Measurements from ENCODE around the gene FALEC. TPM values are rescaled to one million over a fixed set of nuclear protein-coding genes. Genes with fewer than 3 reads are reported as not detected.

FALEC gene
- total RNA-seq, 6 experiments from 2014 or later, result not detected

DNA sequence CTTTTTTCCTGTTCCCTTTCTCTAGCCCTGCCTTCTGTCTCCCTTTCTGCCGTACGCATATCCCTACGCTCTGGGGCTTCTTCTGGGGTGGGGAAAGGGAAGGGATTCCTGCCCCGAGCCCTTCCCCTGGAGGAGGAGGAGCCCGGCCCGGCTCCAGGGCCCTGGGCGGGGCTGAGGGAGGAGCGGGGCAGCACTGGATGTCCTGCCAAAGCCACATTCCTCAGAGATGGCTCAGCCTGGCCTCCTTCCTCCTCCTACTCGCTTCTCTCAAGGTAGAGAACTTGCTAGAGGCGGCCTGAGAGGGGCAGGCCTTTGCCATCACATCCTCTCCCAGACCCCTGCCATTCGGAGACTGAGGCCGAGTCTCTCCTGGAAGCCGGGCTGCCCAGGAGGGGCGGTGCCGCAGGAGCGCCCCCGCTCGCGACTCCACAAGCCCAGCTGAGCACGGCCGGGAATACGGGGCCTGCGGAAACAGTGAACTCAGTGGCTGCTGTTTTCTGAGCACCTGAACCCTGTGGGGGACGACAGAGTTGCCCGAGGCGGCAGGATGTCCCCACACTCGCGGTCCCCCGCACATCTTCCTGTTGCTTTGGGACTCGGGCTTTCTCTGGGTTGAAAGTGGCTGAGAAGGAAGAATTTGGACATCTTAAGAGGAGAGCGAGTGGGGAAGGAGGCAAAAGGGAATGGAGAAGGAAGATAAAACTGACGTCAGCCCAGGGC is 45.9 kb downstream of the FALEC start:
- peak overlapping the region; percentile 39 to 62 (median 58) for H3K4me3 ChIP-seq
- no peaks in the 10 kb centered on the region for H3K9me3 ChIP-seq
- WGBS (ENCODE audit: insufficient coverage, low coverage, low lambda C conversion rate, missing lambda C conversion rate), result 1% methylated on average over 21 of the region's 32 CpGs
- intact Hi-C loops (cut with DNase I), result loop anchor here in 1 of 2 donors (5.0 kb wide), 1 partner anchor 56 kb away; no protein-coding TSS in a partner anchor
- peaks cover 0 to 4% (median 0%) of the 10 kb centered on the region in 4 donors for H3K36me3 ChIP-seq
- peak; percentile 97 for TF ChIP-seq POLR2A (IDR thresholded peaks at IDR 0.05)
- TF ChIP-seq, protein P1, sequence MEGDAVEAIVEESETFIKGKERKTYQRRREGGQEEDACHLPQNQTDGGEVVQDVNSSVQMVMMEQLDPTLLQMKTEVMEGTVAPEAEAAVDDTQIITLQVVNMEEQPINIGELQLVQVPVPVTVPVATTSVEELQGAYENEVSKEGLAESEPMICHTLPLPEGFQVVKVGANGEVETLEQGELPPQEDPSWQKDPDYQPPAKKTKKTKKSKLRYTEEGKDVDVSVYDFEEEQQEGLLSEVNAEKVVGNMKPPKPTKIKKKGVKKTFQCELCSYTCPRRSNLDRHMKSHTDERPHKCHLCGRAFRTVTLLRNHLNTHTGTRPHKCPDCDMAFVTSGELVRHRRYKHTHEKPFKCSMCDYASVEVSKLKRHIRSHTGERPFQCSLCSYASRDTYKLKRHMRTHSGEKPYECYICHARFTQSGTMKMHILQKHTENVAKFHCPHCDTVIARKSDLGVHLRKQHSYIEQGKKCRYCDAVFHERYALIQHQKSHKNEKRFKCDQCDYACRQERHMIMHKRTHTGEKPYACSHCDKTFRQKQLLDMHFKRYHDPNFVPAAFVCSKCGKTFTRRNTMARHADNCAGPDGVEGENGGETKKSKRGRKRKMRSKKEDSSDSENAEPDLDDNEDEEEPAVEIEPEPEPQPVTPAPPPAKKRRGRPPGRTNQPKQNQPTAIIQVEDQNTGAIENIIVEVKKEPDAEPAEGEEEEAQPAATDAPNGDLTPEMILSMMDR (IDR thresholded peaks at IDR 0.05), result peak in 1 of 4 donors; percentile 1
- peaks cover 0 to 62% (median 28%) of the 10 kb centered on the region in 4 donors for H3K4me1 ChIP-seq
- H3K27ac ChIP-seq, result peak overlapping the region; percentile 94 to 99 (median 99)
- peak; percentile 95 to 96 (median 96) for DNase-seq
- peak; percentile 74 to 88 (median 80) for ATAC-seq
- H3K27me3 ChIP-seq, result no peaks in the 10 kb centered on the region

DNA sequence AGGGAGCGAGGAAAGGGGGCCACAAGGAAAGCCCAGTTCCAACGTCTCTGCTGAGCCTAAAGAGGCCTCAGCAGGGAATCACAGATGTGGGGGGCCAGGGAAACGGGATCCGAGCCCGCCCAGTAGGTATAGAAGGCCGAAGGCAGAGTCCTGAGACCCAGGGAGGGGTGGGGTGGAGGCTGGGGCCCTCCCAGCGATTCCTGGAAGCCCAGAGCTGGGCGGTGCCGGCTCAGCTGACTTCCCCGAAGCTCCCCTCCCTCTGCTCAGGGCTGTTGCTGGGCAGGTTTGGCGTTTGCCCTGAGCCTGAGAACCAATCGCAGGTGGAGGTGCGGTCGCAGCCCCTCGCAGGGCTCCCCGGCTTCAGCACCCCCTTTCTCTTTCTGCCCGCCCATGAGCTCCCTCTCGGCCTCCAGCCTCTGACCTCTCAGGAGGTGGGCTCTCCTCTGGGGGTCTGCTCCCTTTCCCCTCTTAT is 46.5 kb downstream of the FALEC start:
- DNase-seq, result peak; percentile 96 to 97 (median 97)
- TF ChIP-seq POLR2A (IDR thresholded peaks at IDR 0.05), result no peak
- TF ChIP-seq, protein P1 (IDR thresholded peaks at IDR 0.05), result no peak

DNA sequence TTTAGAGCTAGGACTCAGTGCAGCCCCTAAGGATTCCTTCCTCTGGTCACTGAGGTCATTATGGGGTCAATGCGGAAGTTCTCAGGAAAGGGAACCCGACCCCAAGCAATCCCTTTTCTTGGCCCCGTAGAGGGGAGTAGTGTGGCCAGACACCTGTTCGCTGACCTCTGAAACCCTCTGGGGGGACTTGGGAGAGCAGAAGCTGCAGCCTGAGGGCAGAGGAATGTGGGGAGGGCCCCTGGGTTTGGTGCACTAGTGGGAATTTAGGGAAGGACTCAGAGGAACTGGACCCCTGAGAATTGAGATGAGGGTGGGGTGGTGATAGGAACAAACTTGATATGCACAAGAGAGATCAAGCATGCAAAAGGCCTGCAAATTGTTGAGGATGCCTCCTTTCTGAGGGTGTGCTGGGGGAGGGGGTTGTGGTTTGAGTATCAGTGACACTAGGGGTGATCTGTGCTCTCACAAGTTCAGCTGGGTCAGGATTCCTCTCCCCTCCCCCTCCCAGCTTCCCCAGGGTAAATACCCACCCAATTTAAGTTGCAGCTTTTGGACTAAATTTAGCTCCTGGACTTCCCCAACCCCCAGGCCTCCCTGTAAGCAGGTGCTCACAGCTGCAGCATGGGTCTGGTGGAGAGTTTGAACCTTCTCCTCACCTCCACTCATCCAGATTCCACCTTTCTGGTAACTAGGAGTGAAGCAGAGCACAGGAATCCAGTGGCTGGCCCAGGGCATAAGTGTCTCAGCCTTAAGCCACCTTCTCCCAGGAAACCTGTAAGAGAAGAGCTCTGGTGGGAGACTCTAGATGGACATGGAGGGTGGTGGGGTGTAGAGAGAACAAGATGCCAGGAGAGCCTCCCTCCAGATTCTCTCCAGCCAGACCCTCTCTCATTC is 47.1 kb downstream of the FALEC start:
- Histone ChIP-seq H3K4me1 (peaks cover 0 to 75% (median 33%) of the 10 kb centered on the region in 4 donors), H3K36me3 (peaks cover 0 to 4% (median 0%) of the 10 kb centered on the region in 4 donors), H3K27me3 (no peaks in the 10 kb centered on the region), H3K9me3 (no peaks in the 10 kb centered on the region), H3K27ac (peak overlapping the region; percentile 94 to 99 (median 99)), H3K4me3 (peak overlapping the region in 2 of 3 donors; percentile 58 to 62)
- peak in 1 of 3 donors; percentile 71 for DNase-seq
- TF ChIP-seq, protein P1 (IDR thresholded peaks at IDR 0.05), result no peak
- intact Hi-C loops (cut with DNase I), result loop anchor here in 1 of 2 donors (5.0 kb wide), 1 partner anchor 55 kb away; no protein-coding TSS in a partner anchor
- ATAC-seq, result peak in 1 of 4 donors; percentile 0
- WGBS (ENCODE audit: insufficient coverage, low coverage, low lambda C conversion rate, missing lambda C conversion rate), result 5% methylated on average over 4 of the region's 4 CpGs

More for the DNA sequence above, 46.5 kb downstream of the FALEC start:
- peak overlapping the region; percentile 94 to 99 (median 99) for H3K27ac ChIP-seq
- peak; percentile 69 to 83 (median 76) for ATAC-seq
- 0% methylated on average over 1 of the region's 18 CpGs for WGBS (ENCODE audit: insufficient coverage, low coverage, low lambda C conversion rate, missing lambda C conversion rate)
- peaks cover 0 to 4% (median 0%) of the 10 kb centered on the region in 4 donors for H3K36me3 ChIP-seq
- peaks cover 0 to 68% (median 31%) of the 10 kb centered on the region in 4 donors for H3K4me1 ChIP-seq
- no peaks in the 10 kb centered on the region for H3K27me3 ChIP-seq
- peak overlapping the region; percentile 39 to 62 (median 58) for H3K4me3 ChIP-seq
- H3K9me3 ChIP-seq, result no peaks in the 10 kb centered on the region
- intact Hi-C loops (cut with DNase I), result loop anchor here in 1 of 2 donors (5.0 kb wide), 1 partner anchor 55 kb away; no protein-coding TSS in a partner anchor

DNA sequence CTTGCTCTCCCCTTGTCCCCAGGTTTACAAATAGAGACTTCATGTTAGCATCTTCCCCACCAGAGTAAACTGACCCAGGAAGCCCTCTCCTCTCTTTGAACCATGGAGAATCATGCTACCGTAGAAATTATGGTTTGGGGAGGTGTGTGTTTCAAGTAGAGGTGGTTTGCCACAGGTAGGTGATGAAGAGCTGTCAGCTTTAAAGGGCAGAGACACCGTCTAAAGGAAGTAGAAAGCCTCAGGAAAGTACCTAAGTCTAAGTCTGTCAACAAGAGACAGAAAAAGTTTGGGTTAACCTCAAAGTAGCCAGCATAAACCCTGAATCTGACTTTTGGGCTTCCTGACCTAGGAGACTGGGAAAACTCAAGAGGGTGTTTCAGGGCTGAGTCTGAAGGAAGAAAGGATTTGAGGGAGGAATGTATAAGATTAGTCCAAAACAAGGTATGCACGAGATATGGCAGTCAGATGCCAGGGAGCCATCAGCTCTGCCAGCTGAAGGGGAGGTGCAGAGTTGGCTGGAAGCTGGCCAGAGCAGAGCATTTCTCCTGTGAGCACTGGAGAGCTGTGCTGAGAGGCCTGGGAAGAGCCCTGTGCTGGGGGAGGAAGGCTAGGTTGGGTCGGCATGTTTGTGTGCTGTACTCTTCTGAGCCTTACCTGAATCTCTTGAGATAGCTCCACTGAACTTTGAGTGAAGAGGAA is 47.9 kb downstream of the FALEC start:
- intact Hi-C loops (cut with DNase I), result loop anchor here in 1 of 2 donors (5.0 kb wide), 1 partner anchor 54 kb away; no protein-coding TSS in a partner anchor
- Histone ChIP-seq H3K4me1 (peaks cover 0 to 83% (median 35%) of the 10 kb centered on the region in 4 donors), H3K4me3 (no peak overlapping the region), H3K27ac (peak overlapping the region; percentile 94 to 99 (median 99)), H3K9me3 (no peaks in the 10 kb centered on the region), H3K27me3 (no peaks in the 10 kb centered on the region), H3K36me3 (peaks cover 0 to 4% (median 0%) of the 10 kb centered on the region in 4 donors)
- TF ChIP-seq, protein P1 (IDR thresholded peaks at IDR 0.05), result no peak
- no peak for TF ChIP-seq POLR2A (IDR thresholded peaks at IDR 0.05)
- ATAC-seq (no peak), DNase-seq (peak; percentile 69 to 78 (median 75))
- WGBS (ENCODE audit: insufficient coverage, low coverage, low lambda C conversion rate, missing lambda C conversion rate), result 18% methylated on average over 4 of the region's 4 CpGs

Data from right lobe of liver (tissue), 6 donors.